Germinal center (tissue), 1 donor: ENCODE data around the gene POFUT2.

Experiments
- DNase-seq: peaks from one replicate; pipeline ENCODE4 v3.0.0; 2012; ENCODE audit warnings: mixed read lengths, low spot score

POFUT2 gene

DNA sequence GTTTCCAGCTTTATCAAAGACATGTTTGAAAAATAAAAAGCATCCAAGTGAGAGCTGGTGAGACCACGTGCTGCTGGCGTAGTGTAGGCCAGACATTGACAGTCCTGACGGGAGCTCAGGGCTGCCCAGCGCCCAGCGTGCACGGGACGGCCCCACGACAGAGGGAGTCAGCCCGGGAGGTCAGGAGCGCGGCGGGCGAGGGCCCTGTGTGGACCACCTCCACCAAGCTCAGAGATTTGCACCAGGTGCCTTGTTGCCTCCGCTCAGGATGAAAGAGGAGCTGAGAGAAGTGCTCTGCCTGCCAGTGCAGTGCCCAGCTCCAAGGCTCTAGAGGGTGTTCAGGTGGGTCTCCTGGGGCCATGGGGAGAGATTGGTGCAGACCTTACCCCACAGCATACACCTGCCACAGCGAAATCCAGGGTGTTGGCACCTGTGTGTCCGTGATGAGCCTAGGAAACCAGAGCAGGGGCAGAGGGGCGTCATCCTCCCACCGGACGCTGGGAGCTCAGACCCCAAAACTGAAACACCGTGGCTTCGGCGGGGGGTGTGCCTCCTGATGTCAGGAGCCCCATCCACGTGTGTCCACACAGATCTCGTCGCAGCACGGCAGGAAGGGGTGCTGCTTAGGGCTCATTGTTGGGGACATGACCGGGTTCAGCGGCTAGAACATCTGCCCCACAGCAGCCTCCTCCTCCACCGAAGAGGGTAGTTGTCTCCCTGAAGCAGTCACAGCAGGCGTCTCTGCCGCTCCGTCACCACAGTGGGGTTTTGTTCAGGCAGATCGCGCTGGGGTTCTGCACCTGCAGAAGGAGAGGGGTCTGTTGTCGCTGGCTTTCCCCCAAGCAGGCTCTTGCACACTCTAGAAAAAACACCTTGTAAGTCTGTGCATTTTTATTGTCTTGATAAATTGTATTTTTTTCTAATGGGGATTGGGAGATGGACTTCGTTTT, 64.2 kb downstream of the POFUT2 start:
- DNase-seq, result no peak

GRCh38 chr21:45222001-45222400, 65.7 kb downstream of the POFUT2 start:
- no peak for DNase-seq

DNA sequence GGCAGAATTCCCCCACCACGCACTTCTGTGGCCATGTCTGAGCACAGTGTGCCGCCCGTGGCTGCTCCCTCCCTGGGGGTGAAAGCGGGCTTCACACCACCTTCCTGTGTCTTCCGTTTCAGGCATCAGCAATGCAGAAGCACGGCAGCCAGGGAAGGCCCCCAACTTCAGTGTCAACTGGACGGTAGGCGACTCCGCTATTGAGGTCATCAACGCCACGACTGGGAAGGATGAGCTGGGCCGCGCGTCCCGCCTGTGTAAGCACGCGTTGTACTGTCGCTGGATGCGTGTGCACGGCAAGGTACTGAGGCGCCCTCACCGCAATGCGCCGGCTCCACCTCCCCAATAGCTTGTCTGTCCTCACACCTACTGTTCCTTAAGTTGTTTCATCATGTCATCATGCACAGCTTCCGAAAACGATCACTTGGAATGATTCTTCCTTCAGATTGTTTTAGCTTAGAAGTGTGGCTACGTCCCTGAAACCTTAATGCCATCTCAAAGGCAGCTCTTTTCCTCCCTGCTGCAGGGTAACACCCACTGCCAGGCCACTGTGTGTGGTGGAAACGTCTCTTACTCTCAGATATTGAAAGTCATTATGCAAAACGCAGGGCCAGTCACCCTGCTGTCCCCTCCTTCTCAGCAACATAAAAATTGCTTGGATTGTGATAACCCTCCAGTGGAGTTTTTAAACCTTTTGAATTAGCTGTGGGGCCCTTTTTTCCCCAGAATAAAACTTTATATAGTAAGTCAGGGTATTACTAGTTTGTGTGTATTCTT, 66.8 kb downstream of the POFUT2 start:
- no peak for DNase-seq

DNA sequence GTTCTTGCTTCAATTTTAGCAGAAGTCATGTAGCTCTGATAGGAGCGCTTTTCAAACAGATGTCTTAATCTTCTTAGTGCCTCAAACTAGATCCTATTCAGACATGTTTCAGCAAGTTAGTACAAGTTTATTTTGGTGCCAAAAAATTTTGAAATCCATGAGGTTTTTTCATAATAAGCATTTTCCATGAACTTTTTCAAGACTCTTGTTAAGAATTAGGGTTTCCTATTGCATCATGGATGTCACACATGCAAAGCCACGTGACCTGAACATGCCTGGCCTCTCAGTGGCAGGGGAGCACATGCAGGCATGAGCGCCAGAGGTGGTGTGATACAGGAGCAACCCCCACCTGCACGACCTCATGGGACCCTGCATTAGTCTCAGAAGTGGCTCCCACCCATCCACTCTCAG, 67.6 kb downstream of the POFUT2 start:
- DNase-seq, result no peak

- DNase-seq, result no peak
Observed at GRCh38 chr21:45219517-45219916, 68.2 kb downstream of the POFUT2 start.

GRCh38 chr21:45217010-45217409, 70.7 kb downstream of the POFUT2 start:
- DNase-seq, result no peak

DNA sequence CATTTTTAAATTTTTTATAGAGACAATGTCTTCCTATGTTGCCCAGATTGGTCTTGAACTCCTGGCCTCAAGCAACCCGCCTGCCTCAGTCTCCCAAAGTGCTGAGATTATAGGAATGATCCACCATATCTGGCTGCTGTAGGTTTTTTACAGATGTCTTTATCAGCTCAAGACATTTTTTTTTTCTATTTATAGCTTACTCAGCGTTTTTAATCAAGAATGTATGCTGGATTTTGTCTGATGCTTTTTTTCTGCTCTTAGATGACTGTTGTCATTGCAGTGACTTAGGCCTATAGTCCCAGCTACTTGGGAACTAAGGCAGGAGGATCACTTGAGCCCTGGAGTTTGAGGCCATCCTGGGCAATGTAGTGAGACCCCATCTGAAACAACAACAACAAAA, 72.5 kb downstream of the POFUT2 start:
- no peak for DNase-seq
